Measurements from ENCODE around the gene VENTX.
"Not testable (repeated sequence)": the region's sequence is repeated elsewhere in the genome, so short reads cannot be mapped to it uniquely, and the experiment has no call there.

The VENTX gene

DNA sequence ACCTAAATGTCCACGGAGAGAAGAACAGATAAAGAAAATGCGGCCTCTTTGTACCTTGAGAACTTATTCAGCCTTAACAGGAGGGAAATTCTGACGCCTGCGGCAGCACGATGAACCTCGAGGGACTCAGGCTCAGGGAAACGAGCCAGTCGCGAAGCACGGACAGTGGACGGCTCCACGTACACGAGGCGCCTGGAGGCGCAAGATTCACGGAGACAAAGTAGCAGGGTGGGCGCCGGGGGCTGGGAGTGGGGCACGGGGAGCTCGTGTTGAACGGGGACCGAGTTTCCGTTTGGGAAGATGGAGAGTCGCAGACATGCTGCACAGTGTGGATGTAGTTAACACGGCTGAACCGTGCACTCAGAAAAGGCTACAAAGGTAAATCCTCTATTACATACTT, 20.9 kb upstream of the VENTX start:
- no peak for DNase-seq (ENCODE audit: low spot score in 2 of 2)
- Mint-ChIP-seq H3K4me1 (no peaks in the 10 kb centered on the region), H3K36me3 (no peaks in the 10 kb centered on the region), H3K4me3 (no peak overlapping the region), H3K27me3 (peaks cover 11% of the 10 kb centered on the region), H3K9me3 (no peaks in the 10 kb centered on the region), H3K27ac (no peak overlapping the region)
- no peak for ATAC-seq (ENCODE audit: low read depth)

GRCh38 chr10:133217800-133218589, 19.7 kb upstream of the VENTX start:
- ATAC-seq (ENCODE audit: low read depth) (no peak), DNase-seq (ENCODE audit: low spot score in 2 of 2) (no peak)
- Mint-ChIP-seq H3K27ac (no peak overlapping the region), H3K36me3 (no peaks in the 10 kb centered on the region), H3K4me3 (no peak overlapping the region), H3K4me1 (no peaks in the 10 kb centered on the region), H3K27me3 (peaks cover 8% of the 10 kb centered on the region), H3K9me3 (no peaks in the 10 kb centered on the region)

DNA sequence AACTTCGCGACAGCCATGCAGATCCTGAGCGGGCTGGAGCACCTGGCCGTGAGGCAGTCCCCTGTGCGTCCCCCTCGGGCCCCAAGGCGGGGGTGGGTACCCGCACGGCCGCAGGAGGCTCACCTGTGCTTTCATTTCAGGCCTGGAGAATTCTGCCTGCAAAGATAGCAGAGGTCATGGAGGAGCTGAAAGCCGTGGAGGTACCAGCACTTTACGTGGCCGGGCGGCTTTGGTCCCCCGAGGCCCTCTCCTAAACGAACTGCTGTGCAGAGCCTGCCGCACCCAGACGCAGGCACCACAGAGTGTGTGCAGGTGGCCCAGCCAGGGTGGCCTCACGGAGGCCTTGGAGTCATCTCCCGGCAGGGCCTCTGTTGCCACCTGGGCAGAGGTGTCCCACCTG, 18.8 kb upstream of the VENTX start:
- no peak overlapping the region for H3K27ac Mint-ChIP-seq

GRCh38 chr10:133219782-133220181, 17.9 kb upstream of the VENTX start:
- Mint-ChIP-seq H3K36me3 (no peaks in the 10 kb centered on the region), H3K27me3 (peaks cover 11% of the 10 kb centered on the region), H3K9me3 (no peaks in the 10 kb centered on the region), H3K4me1 (no peaks in the 10 kb centered on the region), H3K4me3 (no peak overlapping the region), H3K27ac (no peak overlapping the region)
- no peak for ATAC-seq (ENCODE audit: low read depth)
- DNase-seq (ENCODE audit: low spot score in 2 of 2), result no peak

More for the DNA sequence above, 18.8 kb upstream of the VENTX start:
- Mint-ChIP-seq H3K4me1 (no peaks in the 10 kb centered on the region), H3K4me3 (no peak overlapping the region), H3K27me3 (peaks cover 10% of the 10 kb centered on the region), H3K9me3 (no peaks in the 10 kb centered on the region), H3K36me3 (no peaks in the 10 kb centered on the region)
- DNase-seq (ENCODE audit: low spot score in 2 of 2) (no peak), ATAC-seq (ENCODE audit: low read depth) (no peak)

GRCh38 chr10:133221331-133221730, 16.3 kb upstream of the VENTX start:
- DNase-seq (ENCODE audit: low spot score in 2 of 2) (no peak), ATAC-seq (ENCODE audit: low read depth) (no peak)
- Mint-ChIP-seq H3K4me1 (peaks cover 4% of the 10 kb centered on the region), H3K36me3 (no peaks in the 10 kb centered on the region), H3K4me3 (no peak overlapping the region), H3K27me3 (peaks cover 12% of the 10 kb centered on the region), H3K9me3 (no peaks in the 10 kb centered on the region), H3K27ac (no peak overlapping the region)

DNA sequence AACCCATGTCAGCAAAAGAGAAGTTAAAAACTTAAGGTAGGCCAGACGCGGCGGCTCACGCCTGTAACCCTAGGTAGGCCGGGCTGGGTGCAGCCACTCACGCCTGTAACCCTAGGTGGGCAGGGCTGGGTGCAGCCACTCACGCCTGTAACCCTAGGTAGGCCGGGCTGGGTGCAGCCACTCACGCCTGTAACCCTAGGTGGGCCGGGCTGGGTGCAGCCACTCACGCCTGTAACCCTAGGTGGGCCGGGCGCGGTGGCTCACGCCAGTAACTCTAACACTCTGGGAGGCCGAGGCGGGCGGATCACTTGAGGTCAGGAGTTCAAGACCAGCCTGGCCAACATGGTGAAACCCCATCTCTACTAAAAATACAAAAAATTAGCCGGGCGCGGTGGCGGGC, 15.9 kb upstream of the VENTX start:
- H3K4me1 Mint-ChIP-seq; H3K4me3 Mint-ChIP-seq; DNase-seq (ENCODE audit: low spot score in 2 of 2); H3K36me3 Mint-ChIP-seq; H3K9me3 Mint-ChIP-seq; H3K27ac Mint-ChIP-seq; ATAC-seq (ENCODE audit: low read depth): not testable (repeated sequence)
- H3K27me3 Mint-ChIP-seq, result peaks cover 14% of the 10 kb centered on the region

DNA sequence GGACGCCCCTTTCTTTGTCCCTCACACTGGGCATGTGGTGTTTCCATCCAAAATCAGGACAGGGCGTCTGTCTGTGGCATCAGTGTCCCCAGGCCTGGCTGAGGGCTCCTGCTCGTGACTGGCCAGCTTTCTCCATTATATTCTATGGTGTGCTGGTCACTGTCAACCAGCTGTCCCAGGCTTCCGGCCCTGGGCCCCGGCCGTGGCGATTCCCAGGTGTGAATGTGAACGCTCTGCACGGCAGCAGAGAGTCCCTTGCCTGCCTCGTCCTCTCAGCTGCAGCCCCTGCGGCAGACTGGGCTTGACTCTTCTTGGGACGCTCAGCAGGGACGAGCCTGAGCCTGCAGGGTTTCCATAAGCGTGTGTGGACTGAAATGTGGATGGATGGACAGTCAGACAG, 13.6 kb upstream of the VENTX start:
- ATAC-seq (ENCODE audit: low read depth), result no peak
- H3K4me1 Mint-ChIP-seq, result peaks cover 4% of the 10 kb centered on the region
- no peak overlapping the region for H3K27ac Mint-ChIP-seq
- no peaks in the 10 kb centered on the region for H3K9me3 Mint-ChIP-seq
- H3K36me3 Mint-ChIP-seq, result no peaks in the 10 kb centered on the region
- DNase-seq (ENCODE audit: low spot score in 2 of 2), result no peak
- H3K27me3 Mint-ChIP-seq, result peaks cover 20% of the 10 kb centered on the region
- no peak overlapping the region for H3K4me3 Mint-ChIP-seq

DNA sequence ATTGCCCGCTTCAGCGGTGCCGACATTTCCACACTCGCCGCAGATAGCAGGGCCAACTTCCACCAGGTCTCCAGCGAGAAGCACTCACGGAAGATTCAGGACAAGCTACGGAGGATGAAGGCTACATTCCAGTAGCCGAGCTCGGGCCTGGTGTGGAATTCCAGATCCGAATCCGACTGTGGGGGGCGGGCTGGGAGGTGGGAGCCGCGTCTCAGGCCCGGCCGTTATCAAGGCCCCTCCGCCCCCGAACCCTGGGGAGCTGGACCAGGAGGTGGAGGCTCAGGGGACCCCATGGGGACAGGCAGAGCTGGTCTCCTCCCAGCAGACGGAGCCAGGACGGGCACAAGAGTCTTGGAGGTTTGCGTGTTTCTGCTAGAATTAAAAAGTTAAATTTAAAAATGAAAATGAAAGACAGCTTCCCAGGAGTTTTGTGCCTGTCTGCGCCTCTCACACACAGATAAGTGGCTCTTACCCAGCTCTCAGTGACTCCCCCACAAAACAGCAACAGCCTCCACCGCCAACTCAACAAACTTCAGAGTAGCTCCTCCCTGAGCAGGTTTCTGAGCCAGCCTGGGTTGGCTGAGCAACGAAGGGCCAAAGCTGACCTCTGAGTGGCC, 12.8 kb upstream of the VENTX start:
- Mint-ChIP-seq H3K4me1 (peaks cover 7% of the 10 kb centered on the region), H3K27ac (no peak overlapping the region), H3K9me3 (no peaks in the 10 kb centered on the region), H3K36me3 (no peaks in the 10 kb centered on the region), H3K4me3 (no peak overlapping the region), H3K27me3 (peaks cover 25% of the 10 kb centered on the region)
- ATAC-seq (ENCODE audit: low read depth) (no peak), DNase-seq (ENCODE audit: low spot score in 2 of 2) (no peak)

GRCh38 chr10:133225707-133226191, 11.9 kb upstream of the VENTX start:
- peak; percentile 12 for ATAC-seq (ENCODE audit: low read depth)
- H3K9me3 Mint-ChIP-seq, result no peaks in the 10 kb centered on the region
- peaks cover 7% of the 10 kb centered on the region for H3K4me1 Mint-ChIP-seq
- DNase-seq (ENCODE audit: low spot score in 2 of 2), result no peak
- H3K27ac Mint-ChIP-seq, result no peak overlapping the region
- H3K27me3 Mint-ChIP-seq, result peaks cover 26% of the 10 kb centered on the region
- H3K36me3 Mint-ChIP-seq, result no peaks in the 10 kb centered on the region
- H3K4me3 Mint-ChIP-seq, result peak overlapping the region; percentile 22

DNA sequence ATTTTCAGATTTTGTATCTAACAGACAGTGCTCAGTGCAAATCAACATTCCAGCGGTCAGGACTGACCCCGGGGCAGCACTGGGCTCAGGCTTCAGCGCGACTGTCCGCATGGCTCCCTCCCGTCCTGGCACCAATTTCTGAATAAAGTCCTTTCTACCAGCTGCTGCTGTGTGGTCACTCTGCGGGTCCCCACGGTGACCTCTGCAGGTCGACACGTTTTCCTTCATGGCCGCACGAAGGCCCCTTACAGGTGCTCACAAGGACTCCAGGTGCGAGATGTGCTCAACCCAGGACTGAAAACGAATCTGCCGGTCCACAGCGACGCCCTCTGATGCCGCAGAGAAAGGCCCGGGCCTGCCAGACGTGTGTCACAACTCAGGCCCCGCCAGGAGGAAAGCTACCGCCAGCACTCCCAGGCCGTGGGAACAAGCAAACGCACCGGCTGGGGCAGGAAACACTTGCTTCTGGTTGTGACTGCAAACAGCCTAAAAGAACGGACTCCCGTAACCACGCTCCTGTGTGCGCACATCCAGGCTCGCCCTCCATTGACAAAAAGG, 11.3 kb upstream of the VENTX start:
- H3K4me1 Mint-ChIP-seq, result peaks cover 7% of the 10 kb centered on the region
- peaks cover 23% of the 10 kb centered on the region for H3K27me3 Mint-ChIP-seq
- peak; percentile 44 for ATAC-seq (ENCODE audit: low read depth)
- H3K27ac Mint-ChIP-seq, result no peak overlapping the region
- H3K9me3 Mint-ChIP-seq, result no peaks in the 10 kb centered on the region
- no peaks in the 10 kb centered on the region for H3K36me3 Mint-ChIP-seq
- no peak for DNase-seq (ENCODE audit: low spot score in 2 of 2)
- no peak overlapping the region for H3K4me3 Mint-ChIP-seq

GRCh38 chr10:133227256-133227655, 10.4 kb upstream of the VENTX start:
- ATAC-seq (ENCODE audit: low read depth), result no peak
- H3K27me3 Mint-ChIP-seq, result peaks cover 23% of the 10 kb centered on the region
- DNase-seq (ENCODE audit: low spot score in 2 of 2), result no peak
- no peak overlapping the region for H3K27ac Mint-ChIP-seq
- H3K9me3 Mint-ChIP-seq, result no peaks in the 10 kb centered on the region
- no peaks in the 10 kb centered on the region for H3K36me3 Mint-ChIP-seq
- peaks cover 7% of the 10 kb centered on the region for H3K4me1 Mint-ChIP-seq
- no peak overlapping the region for H3K4me3 Mint-ChIP-seq

DNA sequence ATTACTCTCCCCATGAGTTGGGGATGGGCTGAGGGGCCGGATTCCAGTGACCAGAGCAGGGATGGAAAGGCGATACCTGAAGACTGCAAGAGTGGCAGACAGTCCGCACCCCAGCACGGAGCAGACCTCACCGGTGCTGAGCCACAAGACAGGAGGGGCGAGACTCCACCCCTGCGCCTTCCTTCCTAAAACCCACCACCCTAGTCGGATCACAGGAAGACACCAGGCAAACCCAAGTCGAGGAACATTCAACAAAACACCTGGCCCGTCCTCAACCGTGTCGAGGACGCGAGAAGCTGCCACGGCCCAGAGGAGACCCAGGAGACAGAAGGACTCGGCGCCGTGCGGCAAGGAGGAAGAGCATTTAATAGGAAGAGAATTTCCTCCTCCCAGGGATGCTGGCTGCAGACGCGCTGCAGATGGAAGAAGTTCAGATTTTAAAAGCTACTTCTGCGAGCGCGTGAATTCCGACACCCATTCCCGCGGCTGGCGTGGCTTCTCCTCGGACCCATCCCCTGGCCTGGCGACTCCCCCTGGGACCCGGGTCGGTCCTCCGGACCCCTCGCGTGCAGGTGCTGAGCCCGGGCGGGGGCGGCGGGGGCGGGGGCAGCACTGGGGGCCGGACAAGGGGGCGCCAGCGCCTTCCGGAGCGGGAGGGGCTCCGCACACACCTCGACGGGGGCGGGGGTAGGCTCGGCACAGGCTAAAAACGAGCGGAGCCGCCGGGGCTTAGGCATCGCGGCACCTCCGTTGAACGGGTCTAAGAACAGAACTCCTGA, 8.2 kb upstream of the VENTX start:
- no peak for ATAC-seq (ENCODE audit: low read depth)
- Mint-ChIP-seq H3K4me1 (peaks cover 7% of the 10 kb centered on the region), H3K9me3 (no peaks in the 10 kb centered on the region), H3K27me3 (peaks cover 22% of the 10 kb centered on the region), H3K27ac (no peak overlapping the region), H3K36me3 (no peaks in the 10 kb centered on the region), H3K4me3 (peak overlapping the region; percentile 74)
- no peak for DNase-seq (ENCODE audit: low spot score in 2 of 2)

DNA sequence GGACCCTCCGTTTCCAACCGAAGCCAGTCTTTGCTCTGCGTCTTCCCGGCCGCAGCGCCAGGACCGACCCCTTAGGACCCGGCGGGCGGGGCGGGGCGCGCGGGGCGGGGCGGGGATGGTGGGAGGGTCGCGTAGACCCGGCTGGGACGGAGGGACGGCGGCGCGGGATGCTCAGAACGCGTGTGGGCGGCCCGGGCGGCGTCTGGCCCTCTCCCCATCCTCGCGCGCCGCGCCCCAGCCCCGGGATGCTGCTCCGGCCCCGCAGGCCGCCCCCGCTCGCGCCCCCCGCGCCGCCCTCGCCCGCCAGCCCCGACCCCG, 7.7 kb upstream of the VENTX start, which contains the start of gene UTF1:
TSS of gene UTF1 (plus strand) at position 174 of the 318 bp plus-strand sequence. CDS start at position 246, 72 bp downstream.
- no peak for ATAC-seq (ENCODE audit: low read depth)
- peak within 1 kb of the TSS; percentile 76 for H3K4me3 Mint-ChIP-seq

More for the DNA sequence above, 7.7 kb upstream of the VENTX start, which contains the start of gene UTF1:
- no peak within 1 kb of the TSS for H3K27ac Mint-ChIP-seq
- DNase-seq (ENCODE audit: low spot score in 2 of 2), result no peak
- H3K27me3 Mint-ChIP-seq, result peaks cover 22% of the 10 kb centered on the region
- H3K9me3 Mint-ChIP-seq, result no peaks in the 10 kb centered on the region
- H3K36me3 Mint-ChIP-seq, result no peaks in the 10 kb centered on the region
- H3K4me1 Mint-ChIP-seq, result peaks cover 7% of the 10 kb centered on the region
